ENCODE results near the gene ANO3.

GRCh38 chr11:26665036-26665435 lies 333.1 kb downstream of the ANO3 start:
- TF ChIP-seq GATA2 (IDR thresholded peaks at IDR 0.05; ENCODE audit: low read depth, low read length) (no peak), GATA3 (IDR thresholded peaks at IDR 0.05; ENCODE audit: low read depth, low read length) (no peak)
